Right renal cortex interstitium (tissue), 3 donors: ENCODE data around the gene AHCYL2. TPM values are rescaled to one million over a fixed set of nuclear protein-coding genes. Genes with fewer than 3 reads are reported as not detected.
"Not testable (repeated sequence)": the region's sequence is repeated elsewhere in the genome, so short reads cannot be mapped to it uniquely, and the experiment has no call there.

Source experiments
- DNase-seq, 3 donors: peaks; one replicate each; pipeline ENCODE4 v3.0.0-alpha.2; 2013; ENCODE audit warnings: low read depth in 3 of 3, low spot score in 2 of 3
- polyA plus RNA-seq, 3 donors: library from polyadenylated mRNA; unstranded; fragments of 120-200 nt; gene quantifications; one replicate each; pipeline ENCODE4 v1.2.1, GENCODE V29; 2013; ENCODE audit not compliant: insufficient read length in 3 of 3

AHCYL2 gene
- polyA plus RNA-seq, 3 donors: 24.8 to 27.8 (median 27.6) TPM

DNA sequence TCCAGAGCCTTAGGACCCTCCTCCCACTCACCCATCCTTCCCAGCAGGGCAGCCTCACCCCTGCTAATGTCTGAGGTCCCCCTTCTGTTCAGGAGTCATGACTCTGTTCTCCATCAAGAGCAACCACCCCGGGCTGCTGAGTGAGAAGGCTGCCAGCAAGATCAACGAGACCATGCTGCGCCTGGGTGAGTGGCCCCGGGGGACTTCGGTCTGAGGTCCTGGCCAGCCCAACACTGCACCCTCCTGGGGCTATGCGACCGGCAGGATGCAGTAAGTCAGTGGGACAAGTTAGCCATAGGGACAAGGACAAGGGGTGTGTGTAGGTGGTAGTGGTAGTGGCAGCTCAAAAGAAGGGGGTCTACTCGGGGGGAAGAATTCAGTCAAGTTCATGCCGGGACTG is 16.2 kb upstream of the AHCYL2 start:
- DNase-seq: no peak

DNA sequence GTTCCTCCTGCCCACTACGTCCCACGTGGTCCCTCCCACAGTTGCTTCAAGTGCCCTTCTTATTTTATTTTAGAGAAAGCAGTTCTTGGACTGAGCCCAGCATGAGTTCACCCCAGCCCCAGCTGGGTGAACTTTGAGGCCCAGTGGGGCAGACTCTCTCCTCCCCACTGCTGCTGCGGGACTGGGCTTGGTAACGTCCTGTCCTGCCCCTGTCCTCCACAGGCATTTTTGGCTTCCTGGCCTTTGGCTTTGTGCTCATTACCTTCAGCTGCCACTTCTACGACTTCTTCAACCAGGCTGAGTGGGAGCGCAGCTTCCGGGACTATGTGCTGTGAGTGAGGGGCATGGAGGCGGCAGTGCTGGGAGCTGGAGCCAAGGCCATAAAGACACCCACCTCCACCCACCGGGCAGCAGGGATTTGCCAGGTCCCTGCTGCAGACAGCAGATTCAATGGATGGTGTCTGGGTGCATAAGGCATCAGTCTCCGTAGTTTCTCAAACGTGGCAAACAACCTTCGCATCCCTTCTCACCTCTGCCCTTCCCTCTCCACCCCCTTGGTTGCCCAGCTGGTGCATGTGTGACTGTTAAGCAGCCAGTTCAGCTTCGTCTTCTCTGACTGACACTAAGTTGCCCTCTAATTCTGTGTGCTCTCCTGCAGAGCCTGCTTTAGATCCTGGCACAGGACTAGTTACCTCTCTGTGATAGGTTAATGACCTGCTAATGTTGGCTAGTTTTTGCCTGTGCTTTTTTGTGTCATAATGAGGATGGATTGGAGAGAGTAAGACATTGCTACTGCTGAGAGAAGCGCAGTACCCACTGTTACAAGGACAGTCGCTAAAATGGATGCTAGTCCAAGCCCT is 15.5 kb upstream of the AHCYL2 start:
- no peak for DNase-seq

DNA sequence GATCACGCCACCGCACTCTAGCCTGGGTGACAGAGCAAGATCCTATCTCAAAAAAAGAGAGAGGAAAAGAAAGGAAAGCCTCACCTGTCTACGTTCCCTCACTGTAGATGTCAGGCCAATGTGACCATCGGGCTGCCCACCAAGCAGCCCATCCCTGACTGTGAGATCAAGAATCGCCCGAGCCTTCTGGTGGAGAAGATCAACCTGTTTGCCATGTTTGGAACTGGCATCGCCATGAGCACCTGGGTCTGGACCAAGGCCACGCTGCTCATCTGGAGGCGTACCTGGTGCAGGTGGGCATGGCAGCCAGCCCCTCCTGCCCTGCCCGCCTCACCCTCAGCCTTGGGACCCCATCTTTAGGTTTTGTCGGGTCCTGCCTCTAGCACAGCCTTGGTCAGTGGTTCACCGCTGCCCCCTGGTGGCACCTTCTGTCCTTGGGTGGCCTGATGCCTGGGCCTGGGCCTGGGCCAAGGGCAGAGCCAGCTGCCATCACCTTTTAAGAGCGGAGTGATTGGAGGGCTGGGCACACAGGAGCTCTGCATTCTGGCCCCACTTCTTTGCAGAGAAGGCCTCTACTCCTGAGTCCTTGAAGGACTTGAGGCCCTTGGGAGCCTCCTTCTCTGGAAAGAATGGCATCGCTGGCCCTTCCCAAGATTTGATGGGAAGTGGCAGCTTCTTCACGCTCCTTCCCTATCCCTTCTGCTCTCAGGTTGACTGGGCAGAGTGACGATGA is 14.4 kb upstream of the AHCYL2 start:
- DNase-seq: no peak

DNA sequence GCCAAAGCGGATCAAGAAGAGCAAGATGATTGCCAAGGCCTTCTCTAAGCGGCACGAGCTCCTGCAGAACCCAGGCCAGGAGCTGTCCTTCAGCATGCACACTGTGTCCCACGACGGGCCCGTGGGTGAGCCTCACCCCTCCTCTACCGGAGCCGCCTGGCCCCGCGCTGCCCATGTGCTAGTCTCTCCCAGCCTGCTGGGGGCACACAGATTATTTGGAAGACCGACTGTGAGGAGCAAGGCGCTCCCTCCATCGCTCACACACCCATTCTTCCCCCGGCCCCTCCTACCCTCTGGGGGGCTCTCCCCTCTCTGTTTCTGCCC is 13.9 kb upstream of the AHCYL2 start:
- DNase-seq: no peak

DNA sequence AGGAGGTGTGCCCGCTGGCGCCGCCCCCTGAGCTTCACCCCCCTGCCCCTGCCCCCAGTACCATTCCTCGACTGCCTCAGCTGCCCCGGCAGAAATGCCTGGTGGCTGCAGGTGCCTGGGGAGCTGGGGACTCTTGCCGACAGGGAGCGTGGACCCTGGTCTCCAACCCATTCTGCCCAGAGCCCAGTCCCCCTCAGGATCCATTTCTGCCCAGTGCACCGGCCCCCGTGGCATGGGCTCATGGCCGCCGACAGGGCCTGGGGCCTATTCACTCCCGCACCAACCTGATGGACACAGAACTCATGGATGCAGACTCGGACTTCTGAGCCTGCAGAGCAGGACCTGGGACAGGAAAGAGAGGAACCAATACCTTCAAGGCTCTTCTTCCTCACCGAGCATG is 12.7 kb upstream of the AHCYL2 start:
- DNase-seq: no peak

DNA sequence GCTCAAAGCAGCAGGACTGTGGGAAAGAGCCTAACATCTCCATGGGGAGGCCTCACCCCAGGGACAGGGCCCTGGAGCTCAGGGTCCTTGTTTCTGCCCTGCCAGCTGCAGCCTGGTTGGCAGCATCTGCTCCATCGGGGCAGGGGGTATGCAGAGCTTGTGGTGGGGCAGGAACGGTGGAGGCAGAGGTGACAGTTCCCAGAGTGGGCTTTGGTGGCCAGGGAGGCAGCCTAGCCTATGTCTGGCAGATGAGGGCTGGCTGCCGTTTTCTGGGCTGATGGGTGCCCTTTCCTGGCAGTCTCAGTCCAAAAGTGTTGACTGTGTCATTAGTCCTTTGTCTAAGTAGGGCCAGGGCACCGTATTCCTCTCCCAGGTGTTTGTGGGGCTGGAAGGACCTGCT is 12.2 kb upstream of the AHCYL2 start:
- no peak for DNase-seq

DNA sequence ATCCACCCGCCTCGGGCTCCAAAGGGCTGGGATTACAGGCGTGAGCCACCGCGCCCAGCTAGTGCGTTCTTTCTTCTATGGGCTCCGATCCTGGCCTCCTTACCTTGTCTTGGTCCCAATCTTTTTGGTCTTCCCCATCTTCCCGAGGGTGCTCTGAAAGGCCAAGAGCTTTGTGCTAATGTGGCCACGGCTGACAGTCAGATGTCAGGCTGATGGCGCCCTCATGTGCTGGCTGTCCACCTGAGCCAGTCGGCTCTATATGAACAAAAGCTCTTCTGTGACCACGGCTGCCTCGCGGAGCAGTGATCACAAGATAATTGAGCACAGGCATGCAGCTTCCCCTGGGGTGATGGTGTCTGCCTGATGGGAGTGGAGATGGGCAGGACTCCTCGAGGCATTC is 11.0 kb upstream of the AHCYL2 start:
- no peak for DNase-seq

DNA sequence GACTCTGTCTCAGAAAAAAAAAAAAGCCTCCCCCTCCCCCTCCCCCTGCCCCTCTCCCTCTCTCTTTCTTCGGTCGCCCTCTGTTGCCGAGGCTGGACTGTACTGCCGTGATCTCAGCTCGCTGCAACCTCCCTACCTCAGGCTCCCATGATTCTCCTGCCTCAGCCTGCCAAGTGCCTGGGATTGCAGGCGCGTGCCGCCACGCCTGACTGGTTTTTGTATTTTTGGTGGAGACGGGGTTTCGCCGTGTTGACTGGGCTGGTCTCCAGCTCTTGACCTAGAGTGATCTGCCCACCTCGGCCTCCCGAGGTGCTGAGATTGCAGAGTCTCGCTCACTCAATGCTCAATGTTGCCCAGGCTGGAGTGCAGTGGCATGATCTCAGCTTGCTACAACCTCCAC is 9.1 kb upstream of the AHCYL2 start:
- DNase-seq: not testable (repeated sequence)

DNA sequence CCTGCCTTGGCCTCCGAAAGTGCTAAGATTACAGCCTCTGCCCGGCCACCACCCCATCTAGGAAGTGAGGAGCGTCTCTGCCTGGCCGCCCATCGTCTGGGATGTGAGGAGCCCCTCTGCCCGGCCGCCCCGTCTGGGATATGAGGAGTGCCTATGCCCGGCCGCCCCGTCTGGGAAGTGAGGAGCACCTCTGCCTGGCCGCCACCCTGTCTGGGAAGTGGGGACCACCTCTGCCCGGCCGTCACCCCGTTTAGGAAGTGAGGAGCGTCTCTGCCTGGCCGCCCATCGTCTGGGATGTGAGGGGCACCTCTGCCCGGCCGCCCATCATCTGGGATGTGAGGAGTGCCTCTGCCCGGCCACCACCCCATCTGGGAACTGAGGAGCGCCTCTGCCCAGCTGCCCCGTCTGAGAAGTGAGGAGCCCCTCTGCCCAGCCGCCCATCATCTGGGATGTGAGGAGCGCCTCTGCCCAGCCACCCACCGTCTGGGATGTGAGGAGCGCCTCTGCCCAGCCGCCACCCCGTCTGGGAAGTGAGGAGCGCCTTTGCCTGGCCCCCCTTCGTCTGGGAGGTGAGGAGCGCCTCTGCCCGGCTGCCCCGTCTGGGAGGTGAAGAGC is 8.6 kb upstream of the AHCYL2 start:
- DNase-seq: not testable (repeated sequence)

DNA sequence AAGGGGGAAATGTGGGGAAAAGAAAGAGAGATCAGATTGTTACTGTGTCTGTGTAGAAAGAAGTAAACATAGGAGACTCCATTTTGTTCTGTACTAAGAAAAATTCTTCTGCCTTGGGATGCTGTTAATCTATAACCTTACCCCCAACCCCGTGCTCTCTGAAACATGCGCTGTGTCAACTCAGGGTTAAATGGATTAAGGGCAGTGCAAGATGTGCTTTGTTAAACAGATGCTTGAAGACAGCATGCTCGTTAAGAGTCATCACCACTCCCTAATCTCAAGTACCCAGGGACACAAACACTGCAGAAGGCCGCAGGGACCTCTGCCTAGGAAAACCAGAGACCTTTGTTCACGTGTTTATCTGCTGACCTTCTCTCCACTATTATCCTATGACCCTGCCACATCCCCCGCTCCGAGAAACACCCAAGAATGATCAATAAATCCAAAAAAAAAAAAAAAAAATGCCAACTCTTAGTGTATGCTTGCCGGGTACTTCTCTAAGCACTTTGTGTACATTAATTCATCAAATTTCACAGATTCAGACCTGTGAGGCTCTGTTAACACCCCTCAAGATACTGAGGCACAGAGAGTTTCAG is 7.9 kb upstream of the AHCYL2 start:
- DNase-seq: not testable (repeated sequence)

DNA sequence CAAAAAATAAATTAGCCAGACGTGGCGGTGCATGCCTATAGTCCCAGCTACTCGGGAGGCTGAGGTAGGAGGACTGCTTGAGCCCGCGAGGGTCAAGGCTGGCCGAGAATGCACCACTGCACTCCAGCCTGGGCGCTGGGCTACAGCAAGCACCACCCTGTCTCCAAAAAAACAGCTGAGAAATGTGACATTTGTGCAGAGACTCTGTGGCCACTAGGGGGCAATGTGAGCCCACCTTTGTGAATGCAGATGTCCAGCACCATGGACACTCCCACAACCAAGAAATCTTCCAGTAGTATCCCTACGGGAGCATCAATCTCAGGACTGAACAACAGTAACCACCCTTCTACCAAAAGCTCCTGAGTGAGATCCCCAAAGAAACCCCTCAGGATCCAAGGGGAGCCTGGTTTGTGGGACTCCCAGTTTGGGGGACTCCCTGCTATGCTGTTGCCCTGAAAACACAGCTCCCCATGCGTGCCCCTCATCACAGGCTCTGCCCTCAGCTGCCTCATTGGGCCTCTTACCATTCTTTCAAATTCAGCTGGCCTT is 6.2 kb upstream of the AHCYL2 start:
- DNase-seq: peak; percentile 61 to 76 (median 66)

DNA sequence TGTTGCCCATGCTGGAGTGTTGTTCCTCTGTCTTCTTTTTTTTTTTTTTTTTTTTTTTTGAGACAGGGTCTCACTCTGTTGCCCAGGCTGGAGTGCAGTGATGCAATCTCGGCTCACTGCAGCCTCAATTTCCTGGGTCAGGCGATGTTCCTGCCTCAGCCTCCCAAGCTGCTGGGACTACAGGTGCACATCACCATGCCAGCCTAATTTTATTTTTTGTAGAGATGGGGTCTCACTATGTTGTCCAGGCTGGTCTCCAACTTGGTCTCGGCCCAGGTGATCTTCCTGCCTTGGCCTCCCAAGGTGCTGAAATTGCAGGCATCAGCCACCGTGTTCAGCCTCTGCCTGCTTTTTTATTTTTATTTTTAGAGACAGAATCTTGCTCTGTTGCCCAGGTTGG is 5.7 kb upstream of the AHCYL2 start:
- not testable (repeated sequence) for DNase-seq

DNA sequence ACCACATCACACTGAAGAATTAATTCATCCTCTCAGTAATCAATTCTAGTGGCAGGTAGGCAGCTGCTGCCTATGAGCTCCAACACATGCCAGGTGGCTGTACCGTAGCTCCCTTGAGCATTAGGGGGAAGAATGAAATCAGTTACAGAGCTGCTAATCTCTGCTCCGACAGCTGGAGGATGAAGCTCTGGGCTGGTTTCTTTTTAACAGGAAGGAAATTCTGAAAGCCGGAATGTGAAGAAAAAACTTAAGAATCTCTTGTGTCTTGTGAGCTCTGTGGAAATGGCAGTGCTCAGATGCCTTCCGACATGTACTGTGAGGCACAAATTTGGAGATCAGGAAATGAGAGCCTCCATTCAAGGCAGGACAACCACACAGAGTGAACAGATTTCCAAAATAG is 2.8 kb upstream of the AHCYL2 start:
- no peak for DNase-seq

DNA sequence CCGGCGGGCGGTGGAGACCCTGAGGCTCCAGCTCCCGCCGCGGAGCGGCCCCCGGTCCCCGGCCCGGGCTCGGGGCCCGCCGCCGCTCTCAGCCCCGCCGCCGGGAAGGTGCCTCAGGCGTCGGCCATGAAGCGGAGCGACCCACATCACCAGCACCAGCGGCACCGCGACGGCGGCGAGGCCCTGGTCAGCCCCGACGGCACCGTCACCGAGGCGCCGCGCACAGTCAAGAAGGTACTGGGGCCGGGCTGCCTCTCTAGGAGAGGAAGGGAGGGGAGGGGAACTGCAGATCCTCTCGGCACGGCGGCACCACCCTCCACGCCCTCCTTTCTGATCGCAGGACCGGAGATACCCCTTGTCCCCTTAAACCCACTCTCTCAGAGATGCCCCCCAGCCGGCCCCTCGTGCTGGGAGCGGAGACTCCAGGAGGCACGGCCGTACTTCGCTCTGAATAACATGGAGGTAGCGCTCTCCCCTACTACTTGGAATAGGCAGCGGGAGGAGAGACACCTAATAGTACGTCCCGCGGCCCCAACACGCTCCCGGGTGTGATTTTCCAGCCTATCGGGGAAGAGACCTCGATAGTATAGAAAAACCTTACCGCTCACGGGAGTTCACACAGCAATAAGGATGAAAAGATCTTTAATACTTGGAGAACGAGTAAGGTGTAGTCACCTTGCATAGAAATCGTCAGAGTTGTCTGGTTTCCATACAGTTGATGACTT is 538 bp downstream of the AHCYL2 start:
- DNase-seq: peak in 1 of 3 donors; percentile 29

DNA sequence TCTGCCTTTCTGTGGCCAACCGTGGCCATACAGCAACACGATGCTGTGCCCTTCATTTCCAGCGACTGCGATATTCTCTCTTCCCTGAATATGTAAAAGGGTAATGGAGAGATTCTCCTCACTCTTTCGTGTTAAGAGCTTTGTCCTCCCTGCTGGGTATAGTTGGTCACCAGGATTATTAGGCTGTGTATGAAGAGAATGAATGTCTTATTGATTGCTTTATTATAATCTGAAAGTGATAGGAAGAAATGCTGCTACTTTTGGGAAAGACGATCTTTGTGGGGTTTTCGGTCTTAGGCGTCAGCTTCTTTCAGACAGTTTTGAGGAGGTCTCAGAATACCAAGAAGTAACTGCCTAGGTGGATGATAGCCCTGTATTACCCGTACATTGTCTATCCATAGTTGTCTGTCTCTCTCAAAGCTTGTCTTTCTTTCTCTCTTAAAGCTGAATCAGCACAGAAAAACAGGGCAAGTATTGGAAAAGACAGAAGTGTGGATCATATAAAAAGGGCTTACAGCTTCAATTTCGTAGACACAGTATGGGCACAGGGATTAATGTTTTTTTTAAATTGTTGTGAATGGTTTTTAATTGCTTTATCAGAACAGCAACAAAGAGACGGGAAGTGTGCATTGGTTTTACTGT is 1.2 kb downstream of the AHCYL2 start:
- no peak for DNase-seq

DNA sequence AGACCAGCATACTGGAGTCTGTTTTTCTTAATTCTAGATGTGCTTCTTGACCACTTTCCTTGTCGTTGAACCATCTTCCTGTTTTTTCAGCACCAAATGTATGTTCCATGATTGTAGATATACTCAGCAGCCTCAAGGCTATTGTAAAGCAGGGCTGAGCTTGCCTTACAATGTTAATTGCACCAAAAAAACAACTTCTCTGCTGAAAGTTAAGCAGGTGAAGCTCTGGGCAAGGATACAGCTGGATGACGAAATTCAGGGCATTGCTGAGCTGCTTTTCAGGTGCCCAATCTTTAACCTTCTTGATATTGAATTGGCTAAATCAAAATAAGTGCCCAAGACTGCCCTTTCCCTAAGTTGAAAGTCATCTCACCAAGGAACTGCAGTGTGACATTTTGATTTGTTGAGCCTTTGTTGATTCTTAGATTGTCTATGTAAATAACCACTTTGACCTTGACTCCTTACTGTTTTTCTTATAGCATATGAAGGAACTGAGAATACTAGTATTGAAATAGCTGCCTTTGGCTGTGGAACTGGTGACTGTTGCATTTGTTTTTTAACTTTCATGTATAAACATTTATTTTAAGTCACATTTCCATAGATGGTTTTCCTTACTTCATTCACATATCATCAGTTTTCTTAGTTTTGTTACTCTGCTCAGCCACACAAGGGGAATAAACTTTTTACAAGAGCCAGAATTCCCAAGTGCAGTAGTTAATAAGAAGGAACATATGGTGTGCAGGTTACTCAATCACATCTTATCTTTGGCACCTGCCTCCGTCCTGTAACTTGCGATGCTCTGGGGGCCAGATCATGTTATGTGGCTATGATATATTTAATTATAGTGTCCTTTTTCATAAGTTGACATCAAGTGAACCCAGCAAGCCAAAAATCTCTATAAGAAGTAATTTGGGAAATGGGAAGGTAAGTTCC is 3.1 kb downstream of the AHCYL2 start:
- no peak for DNase-seq

DNA sequence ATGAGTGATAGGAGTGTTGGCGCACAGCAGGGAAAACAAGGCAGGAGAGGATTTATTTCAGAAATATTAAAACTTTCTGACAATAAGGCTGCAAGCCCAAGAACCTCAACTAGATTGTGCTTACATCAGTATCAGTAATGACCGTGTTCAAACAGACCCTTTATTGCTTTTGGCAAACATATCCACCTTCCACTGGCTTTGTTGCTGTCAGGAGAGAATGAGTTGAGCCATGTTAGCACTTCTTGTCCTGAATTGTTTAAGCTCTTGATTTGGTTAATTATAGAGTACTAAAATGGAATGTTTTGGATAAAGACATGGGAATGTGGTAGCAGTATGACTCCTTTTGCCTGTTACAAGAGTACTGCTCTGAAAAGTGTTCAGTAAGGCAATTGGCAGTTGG is 3.8 kb downstream of the AHCYL2 start:
- DNase-seq: no peak

DNA sequence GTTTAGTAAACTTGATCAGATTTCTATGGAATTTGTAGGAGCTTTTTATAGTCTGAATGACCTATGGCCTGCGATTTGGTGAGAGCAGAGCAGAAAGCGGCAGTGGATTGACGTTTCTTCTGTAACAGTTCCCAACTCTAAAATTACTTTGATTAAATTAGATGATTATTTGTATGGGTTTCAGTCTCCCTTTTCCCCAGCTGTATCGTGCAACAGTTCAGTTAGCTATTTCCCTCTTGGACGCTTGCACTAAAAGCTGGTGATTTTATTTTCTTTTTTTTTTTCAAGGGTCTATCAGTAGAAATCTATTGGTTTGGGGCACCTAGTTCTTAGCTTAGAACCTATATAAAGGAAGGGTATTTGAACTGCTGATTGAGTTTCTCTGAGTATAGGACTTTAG is 6.8 kb downstream of the AHCYL2 start:
- no peak for DNase-seq

DNA sequence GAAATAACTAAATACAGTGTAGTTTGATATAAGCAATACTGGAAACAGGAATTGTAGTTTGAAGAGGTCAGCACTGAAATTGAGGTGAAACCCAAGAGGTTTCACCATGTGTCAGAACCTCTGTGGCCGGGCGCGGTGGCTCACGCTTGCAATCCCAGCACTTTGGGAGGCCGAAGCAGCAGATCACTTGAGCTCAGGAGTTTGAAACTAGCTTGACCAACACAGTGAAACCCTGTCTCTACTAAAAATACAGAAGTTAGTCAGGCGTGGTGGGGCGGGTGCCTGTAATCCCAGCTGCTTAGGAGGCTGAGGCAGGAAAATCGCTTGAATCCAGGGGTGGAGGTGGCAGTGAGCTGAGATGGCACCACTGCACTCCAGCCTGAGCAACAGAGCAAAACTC is 13.7 kb downstream of the AHCYL2 start:
- DNase-seq: no peak
